ENCODE data around the gene F5.

Gene F5

DNA sequence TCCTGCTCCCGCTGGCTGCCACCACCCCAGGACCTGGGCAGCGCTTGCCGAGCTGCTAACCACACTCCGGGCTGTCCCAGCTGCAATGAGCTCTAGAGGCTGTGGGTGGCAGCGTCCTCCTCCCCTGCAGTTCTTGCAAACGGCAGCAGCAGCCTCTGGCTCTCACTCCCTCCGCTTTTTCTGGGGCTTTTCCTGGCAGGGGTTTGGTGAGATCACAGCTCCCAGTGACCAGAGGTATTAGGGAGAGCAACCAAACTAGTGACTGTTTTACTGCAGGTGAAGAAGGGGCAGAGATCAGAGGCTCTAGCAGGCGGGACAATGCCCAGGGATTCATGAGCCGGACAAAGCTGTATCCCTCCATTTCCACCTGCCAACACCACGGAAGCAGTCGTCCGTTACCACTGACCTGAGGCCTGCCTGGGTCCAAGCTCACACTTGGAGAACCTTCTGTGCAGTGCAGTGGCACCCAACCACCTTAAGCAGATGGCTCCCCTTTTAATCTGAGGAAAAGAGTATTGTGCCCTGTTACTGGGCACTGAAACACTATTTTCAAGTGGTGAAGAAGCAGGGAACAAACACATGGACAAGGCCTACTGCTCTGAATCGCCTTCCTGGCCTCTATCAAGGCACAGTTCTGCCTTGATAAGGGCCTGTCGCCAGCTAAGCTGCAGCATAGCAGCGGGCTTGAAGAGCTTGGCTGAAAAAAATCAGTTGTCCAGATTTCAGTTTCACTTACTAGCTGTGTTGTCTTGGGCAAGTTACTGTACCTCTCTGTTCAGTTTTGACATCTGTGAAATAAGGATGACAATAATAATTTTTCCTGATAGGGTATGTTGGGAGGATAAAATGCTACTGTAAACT is at the start of gene F5:
F5 (minus strand) TSS at position 87 of the 861 bp plus-strand sequence. CDS start 95 bp downstream, outside the sequence.
- peak; percentile 90 for DNase-seq (ENCODE audit: low spot score)

GRCh38 chr1:169634877-169635276 is 48.6 kb upstream of the F5 start:
- DNase-seq (ENCODE audit: low spot score), result no peak

DNA sequence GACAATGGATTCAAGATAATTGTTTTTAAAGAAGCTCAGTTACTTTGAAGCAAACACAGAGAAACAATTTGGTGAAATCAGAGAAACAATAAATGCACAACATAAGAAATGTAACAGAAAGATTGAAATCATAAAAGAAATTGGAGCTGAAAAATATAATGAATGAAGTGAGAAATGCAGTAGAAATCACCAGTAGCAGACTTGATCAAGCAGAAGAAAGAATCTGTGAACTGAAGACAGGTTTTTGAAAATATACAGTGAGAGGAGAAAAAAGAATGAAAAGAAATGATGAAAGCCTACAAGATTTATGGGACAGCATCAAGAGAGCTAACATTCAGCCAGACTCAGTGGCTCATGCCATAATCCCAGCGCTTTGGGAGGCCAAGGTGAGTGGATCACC is 47.9 kb upstream of the F5 start:
- no peak for DNase-seq (ENCODE audit: low spot score)

- no peak for DNase-seq (ENCODE audit: low spot score)
Observed at GRCh38 chr1:169631249-169631648, 45.0 kb upstream of the F5 start.

GRCh38 chr1:169630006-169630405 is 43.7 kb upstream of the F5 start, which contains the start of gene SELP:
TSS of gene SELP (minus strand) at chr1:169630124. CDS start at chr1:169630074, 50 bp downstream.
- no peak for DNase-seq (ENCODE audit: low spot score)

DNA sequence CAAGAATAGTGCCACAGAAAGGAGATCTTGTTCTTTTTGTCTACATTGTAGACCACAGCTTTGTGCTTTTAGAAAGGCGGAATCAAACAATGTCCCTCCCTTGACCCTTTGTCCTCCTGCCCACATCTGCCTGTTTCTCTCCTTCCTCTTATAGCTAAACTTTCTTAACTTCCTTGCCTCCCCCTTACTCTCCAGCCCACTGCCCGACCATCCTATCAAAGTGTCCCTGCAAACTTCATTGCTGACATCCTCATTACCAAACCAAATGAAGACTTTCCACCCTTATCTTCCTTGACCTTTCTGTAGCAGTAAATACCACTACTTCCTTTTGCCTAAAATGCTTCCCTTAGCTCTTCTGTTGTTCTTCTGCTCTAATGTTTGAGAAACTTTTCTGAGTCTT is 38.6 kb upstream of the F5 start:
- no peak for DNase-seq (ENCODE audit: low spot score)

DNA sequence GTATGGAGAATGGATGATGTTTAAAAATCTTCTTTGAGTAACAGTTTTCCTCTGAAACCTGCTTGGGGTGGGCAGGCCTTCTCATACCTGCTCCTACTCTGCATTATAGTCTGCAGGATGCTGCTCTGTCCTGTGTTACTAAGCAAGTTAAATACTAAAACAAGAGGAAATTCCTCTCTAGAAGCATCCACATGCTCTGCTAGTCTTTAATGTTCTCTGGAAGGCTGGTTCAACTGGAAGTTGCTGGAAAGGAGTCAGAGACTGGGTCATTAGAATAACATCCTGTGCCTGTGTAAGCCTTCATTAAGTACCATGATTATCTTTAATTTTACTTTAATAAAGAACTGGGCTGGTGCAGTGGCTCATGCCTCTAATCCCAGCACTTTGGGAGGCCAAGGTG is 37.8 kb upstream of the F5 start:
- DNase-seq (ENCODE audit: low spot score), result no peak

GRCh38 chr1:169623132-169623926 is 37.0 kb upstream of the F5 start:
- no peak for DNase-seq (ENCODE audit: low spot score)

DNA sequence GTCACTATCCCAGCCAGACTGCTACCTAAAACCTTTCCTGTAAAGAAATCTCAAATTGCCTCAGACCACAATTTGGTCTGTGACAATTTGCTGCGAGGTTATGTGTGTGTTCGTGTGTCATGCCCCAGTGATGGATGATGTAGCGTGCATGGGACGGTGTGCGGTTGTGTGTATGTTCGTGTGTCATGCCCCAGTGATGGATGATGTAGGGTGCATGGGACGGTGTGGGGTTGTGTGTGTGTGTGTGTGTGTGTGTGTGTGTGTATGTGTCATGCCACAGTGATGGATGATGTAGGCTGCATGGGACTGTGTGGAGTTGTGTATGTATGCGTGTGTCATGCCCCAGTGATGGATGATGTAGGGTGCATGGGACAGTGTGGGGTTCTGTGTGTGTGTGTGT is 34.3 kb upstream of the F5 start:
- no peak for DNase-seq (ENCODE audit: low spot score)

- no peak for DNase-seq (ENCODE audit: low spot score)
Observed at GRCh38 chr1:169618367-169618766, 32.1 kb upstream of the F5 start.

DNA sequence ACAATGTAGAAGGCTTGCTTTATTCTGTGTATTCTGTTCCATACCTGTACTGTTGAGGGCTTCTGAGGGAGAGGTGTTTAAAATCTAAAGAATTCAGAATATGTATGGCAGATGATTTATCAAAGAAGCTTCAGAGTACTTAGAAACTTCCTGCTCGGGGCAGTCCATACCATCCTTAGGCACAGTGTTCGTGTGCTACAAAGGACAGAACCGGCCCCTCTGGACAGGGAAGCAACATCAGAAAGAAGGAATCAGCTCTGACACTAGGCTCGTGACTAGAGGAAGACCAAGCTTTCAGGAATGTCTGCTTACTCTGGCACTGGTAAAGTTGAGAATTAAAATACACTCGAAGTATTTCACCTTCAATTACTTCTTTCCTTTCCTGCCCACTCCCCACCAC is 29.5 kb upstream of the F5 start:
- no peak for DNase-seq (ENCODE audit: low spot score)

- DNase-seq (ENCODE audit: low spot score), result no peak
Observed at GRCh38 chr1:169610858-169611257, 24.6 kb upstream of the F5 start.

GRCh38 chr1:169610108-169610507 is 23.8 kb upstream of the F5 start:
- no peak for DNase-seq (ENCODE audit: low spot score)

DNA sequence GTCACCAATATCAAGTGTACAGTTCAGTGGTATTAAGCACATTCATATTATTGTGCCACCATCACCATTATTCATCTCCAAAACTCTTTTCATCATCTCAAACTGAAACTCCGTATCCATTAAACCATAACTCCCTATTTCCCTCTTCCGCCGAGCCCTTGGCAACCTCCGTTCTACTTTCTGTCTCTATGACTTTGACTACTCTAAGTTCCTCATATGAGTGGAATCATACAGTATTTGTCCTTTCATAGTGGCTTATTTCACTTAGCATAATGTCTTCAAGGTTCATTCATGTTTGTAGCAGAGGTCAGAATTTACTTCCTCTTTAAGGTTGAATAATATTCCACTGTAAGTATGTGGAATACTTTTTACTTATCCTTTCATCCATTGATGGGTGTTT is 21.9 kb upstream of the F5 start:
- no peak for DNase-seq (ENCODE audit: low spot score)

DNA sequence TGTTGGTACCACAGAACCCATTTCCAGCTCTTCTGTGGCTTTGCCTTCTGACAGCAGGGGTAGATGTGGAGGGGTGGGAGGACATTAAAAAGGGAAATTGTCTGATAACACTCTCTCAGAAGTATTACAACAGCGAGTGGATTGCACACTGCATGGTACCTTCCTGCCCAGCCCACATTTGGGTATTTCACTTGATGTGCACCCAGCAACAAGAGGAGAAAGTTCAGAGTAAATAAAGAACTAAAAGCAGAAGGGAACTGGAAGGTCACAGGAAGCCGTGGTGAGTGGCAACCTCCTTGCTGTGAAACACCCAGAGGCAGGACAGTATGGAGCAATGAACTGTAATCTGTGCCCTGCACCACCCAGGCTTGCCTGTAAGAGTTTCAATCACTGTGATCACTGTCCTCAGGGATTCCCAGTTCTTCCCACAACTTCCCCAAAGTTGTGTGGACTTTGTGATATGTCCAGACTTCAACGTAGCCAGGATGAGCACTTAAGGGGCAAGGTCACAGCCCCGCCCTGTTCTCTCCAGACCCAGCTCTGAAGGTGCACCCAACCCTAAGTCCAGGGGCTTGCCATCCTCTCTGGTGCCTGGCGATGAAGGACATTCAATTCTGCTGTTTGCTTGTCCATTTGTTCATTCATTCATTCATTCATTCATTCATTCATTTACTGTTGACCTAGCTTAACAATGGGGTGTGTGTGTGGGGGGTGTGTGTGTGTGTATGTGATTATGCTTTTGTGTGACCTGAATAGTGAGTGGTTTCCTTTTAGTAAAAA is 18.7 kb upstream of the F5 start:
- peak; percentile 49 for DNase-seq (ENCODE audit: low spot score)

DNA sequence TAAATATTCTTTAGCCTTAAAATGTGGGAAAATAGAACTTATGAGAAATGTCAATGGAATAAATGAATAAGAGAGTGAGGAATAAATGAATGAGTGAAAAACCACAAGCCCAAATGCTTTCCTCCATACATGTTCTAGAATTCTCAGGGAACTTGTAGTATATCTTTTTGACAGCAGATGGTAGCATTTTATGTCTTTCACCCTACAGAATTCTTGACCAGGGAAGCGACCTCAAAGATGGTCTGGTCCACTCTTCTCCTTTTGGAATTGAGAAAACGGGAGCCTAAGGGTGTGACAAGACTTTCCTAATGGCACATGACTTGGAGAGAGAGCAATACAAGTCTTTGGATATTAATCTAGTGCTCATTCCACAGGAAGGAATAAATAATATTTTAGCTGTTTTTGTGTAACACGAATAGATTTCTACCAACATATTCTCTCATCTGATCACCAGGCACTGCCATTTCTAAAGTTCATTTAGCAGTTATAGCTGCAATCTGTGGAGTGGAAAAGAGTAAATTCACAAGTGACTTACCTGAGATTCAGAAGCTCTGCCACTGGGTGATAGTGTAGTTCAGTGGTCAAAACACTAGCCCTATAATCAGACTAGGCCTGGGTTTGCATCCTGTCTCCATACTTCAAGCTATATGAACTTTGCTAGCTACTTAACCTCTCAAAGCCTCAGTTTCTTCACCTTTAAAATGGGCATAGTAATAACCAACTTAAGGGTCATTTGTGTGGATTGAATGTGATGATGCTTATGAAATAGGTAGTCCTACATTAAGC is 15.0 kb upstream of the F5 start:
- DNase-seq (ENCODE audit: low spot score), result peak; percentile 46

- DNase-seq (ENCODE audit: low spot score), result peak; percentile 40
Observed at GRCh38 chr1:169595764-169596711, 9.8 kb upstream of the F5 start.

DNA sequence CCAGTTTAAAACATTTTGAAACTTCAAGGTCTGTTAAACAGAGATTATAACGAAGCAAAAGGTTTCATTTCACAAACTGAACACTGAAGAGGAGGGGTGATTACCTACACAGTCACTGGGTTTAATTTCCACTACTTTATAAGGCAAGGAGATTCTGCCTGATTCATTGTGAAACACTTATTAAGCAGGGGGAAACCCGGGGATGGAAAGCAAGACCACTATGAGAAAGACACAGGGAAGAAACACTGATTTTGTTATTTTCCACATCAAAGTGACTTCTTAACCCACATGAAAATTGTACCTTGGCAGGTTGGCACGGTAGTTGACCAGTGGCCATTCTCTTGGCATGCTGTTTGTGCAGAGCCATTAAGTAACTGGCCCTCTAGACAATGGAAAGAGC is 8.1 kb upstream of the F5 start:
- DNase-seq (ENCODE audit: low spot score), result peak; percentile 75

- no peak for DNase-seq (ENCODE audit: low spot score)
Observed at GRCh38 chr1:169590932-169591331, 4.7 kb upstream of the F5 start.

- DNase-seq (ENCODE audit: low spot score), result peak; percentile 68
Observed at GRCh38 chr1:169588785-169589485, 2.7 kb upstream of the F5 start.
